Astrocyte of the cerebellum (primary cell): ENCODE measurements around the gene NRBF2.

ENCODE experiments used
- DNase-seq: peaks from one replicate; pipeline ENCODE4 v3.0.0-alpha.2; 2011; ENCODE audit warnings: low read depth
- H3K4me3 ChIP-seq: 2 replicates; pipeline ENCODE4 v1.5.1; 2011; ENCODE audit warnings: mild to moderate bottlenecking, low read depth, low read length, moderate library complexity
- CTCF ChIP-seq: IDR thresholded peaks from 2 replicates; pipeline ENCODE4 v1.5.1; 2012; ENCODE audit warnings: low read length, low read depth, moderate library complexity, mild to moderate bottlenecking; ENCODE audit errors: missing control alignments
- in situ Hi-C: cut with HindIII; loops from 2 replicates; pipeline ENCODE4 v1.10.0; 2017; ENCODE audit warnings: low sequenced_read_pairs

Gene NRBF2

GRCh38 chr10:63107943-63108437 lies 25.1 kb upstream of the NRBF2 start:
- in situ Hi-C loops = no loop called here
- H3K4me3 ChIP-seq = no peak overlapping the region
- TF ChIP-seq CTCF = no peak
- DNase-seq = no peak

- H3K4me3 ChIP-seq = no peak overlapping the region
- in situ Hi-C loops = no loop called here
- no peak for DNase-seq
- no peak for TF ChIP-seq CTCF
These were observed 22.2 kb upstream of the NRBF2 start for GRCh38 chr10:63110940-63111339.

GRCh38 chr10:63114031-63114814 lies 18.9 kb upstream of the NRBF2 start:
- peak; percentile 55 for DNase-seq
- no peak overlapping the region for H3K4me3 ChIP-seq
- no peak for TF ChIP-seq CTCF
- in situ Hi-C loops = no loop called here

GRCh38 chr10:63115732-63116383 lies 17.3 kb upstream of the NRBF2 start:
- in situ Hi-C loops = no loop called here
- no peak for TF ChIP-seq CTCF
- no peak for DNase-seq
- no peak overlapping the region for H3K4me3 ChIP-seq

GRCh38 chr10:63116452-63117072 lies 16.6 kb upstream of the NRBF2 start:
- no peak overlapping the region for H3K4me3 ChIP-seq
- in situ Hi-C loops = no loop called here
- no peak for DNase-seq
- TF ChIP-seq CTCF = no peak

GRCh38 chr10:63119041-63119440 lies 14.1 kb upstream of the NRBF2 start:
- H3K4me3 ChIP-seq = no peak overlapping the region
- in situ Hi-C loops = no loop called here
- no peak for DNase-seq
- TF ChIP-seq CTCF = no peak
